Heart left ventricle (tissue), 16 donors: ENCODE data around the gene WDFY3. TPM values are rescaled to one million over a fixed set of nuclear protein-coding genes. Genes with fewer than 3 reads are reported as not detected.

Experiments used
- ATAC-seq, 4 donors: fragments of 200-7000 bp; cut with Tn5 transposase; one replicate each; pipeline ENCODE4 v1.9.1; 2020 to 2022; ENCODE audit warnings: moderate library complexity in 4 of 4, mild to moderate bottlenecking in 3 of 4, moderate number of reproducible peaks in 1 of 4
- DNase-seq, 5 donors: peaks; one replicate each; pipeline ENCODE4 v3.0.0-alpha.2; 2020
- H3K27ac ChIP-seq, 12 donors: fragments of 200-600 bp; sonication (generic) in 4 of 12; one replicate each; pipeline versions ENCODE4 v1.5.0 to v1.8.0; 2016 to 2022; ENCODE audit warnings: mild to moderate bottlenecking in 2 of 12
- H3K27me3 ChIP-seq, 9 donors: fragments of 200-600 bp; sonication (generic) in 2 of 9; one replicate each; pipeline versions ENCODE4 v1.5.1 to v1.8.0; 2016 to 2022; ENCODE audit warnings: mild to moderate bottlenecking in 3 of 9
- H3K36me3 ChIP-seq, 9 donors: fragments of 200-600 bp; sonication (generic) in 2 of 9; one replicate each; pipeline versions ENCODE4 v1.5.0 to v1.8.0; 2018 to 2022; ENCODE audit warnings: mild to moderate bottlenecking in 2 of 9
- H3K4me1 ChIP-seq, 12 donors: fragments of 200-600 bp; sonication (generic) in 4 of 12; one replicate each; pipeline versions ENCODE4 v1.5.0 to v1.8.0; 2016 to 2022; ENCODE audit warnings: mild to moderate bottlenecking in 3 of 12
- H3K4me3 ChIP-seq, 12 donors: fragments of 200-600 bp; sonication (generic) in 4 of 12; one replicate each; pipeline versions ENCODE4 v1.5.0 to v1.8.0; 2017 to 2022; ENCODE audit warnings: mild to moderate bottlenecking in 9 of 12, moderate library complexity in 4 of 12
- H3K9me3 ChIP-seq, 12 donors: fragments of 200-600 bp; sonication (generic) in 4 of 12; one replicate each; pipeline versions ENCODE4 v1.5.0 to v1.8.0; 2016 to 2022; ENCODE audit warnings: mild to moderate bottlenecking in 1 of 12
- POLR2A ChIP-seq, 2 donors: fragments of 450-650 bp; IDR thresholded peaks; one replicate each; pipeline ENCODE4 v1.6.1; 2017; ENCODE audit warnings: antibody characterized with exemption in 2 of 2, mild to moderate bottlenecking in 2 of 2, moderate library complexity in 2 of 2
- WGBS, 4 donors: extraction: QIAGEN DNeasy Blood & Tissue Kit in 2 of 4; methylation state at CpG; one replicate each; pipeline versions ENCODE4 v1.1.5 to v1.1.7; 2013 to 2018; 5-methylcytosine and 5-hydroxymethylcytosine counted together
- intact Hi-C, 10 donors: fragments of 100-400 bp; cut with DNase I; formaldehyde crosslinking; loops; one replicate each; pipeline versions ENCODE4 v1.11.1 to v1.14.2; 2022
- polyA plus RNA-seq, 2 donors: library from polyadenylated mRNA; stranded (reverse); fragments of 200-250 nt; gene quantifications; one replicate each; pipeline ENCODE4 v1.2.3, GENCODE V29; 2013
- total RNA-seq, 9 donors: library from RNA; depleted of rRNA in 2 of 9; stranded (reverse); fragments of >200 nt in 2 of 9; fragmentation: NEBNext Ultra II Directional in 3 of 9; extraction: Animal tissue kit (Norgen Biotek cat#: 25700) in 3 of 9; gene quantifications; one replicate each; pipeline versions ENCODE4 v1.1.0 to v1.2.4, GENCODE V29; 2016 to 2023
- TF ChIP-seq, protein P1 (sequence below), 12 donors: fragments of 200-600 bp; sonication (generic) in 4 of 12; IDR thresholded peaks; one replicate each; pipeline versions ENCODE4 v1.5.0 to v1.8.0; 2018 to 2022; ENCODE audit warnings: antibody characterized with exemption in 12 of 12, mild to moderate bottlenecking in 5 of 12
- donor health status: ischemic (EF 13 %, LVEDD 7.1; RV severe dilation, severe dysfunction).
- donor health status: healthy with polysubstance abuse.
- donor health status: DM: no; HTN: yes; CAD: no.
- donor health status: DM: no; HTN: no; CAD: no.
- donor health status: ischemic (EF 25% LVEDD 6.9; RV normal size, moderate dysfunction).
- donor health status: ischemic (EF 25% LVEDD 5.7; RV mildly dilated, moderate dysfunction).
- donor health status: healthy.
- donor health status: DM: yes; HTN: yes; CAD: no.
- donor health status: ischemic (EF 35%, LVEDD 5.7; RV mildly dilated, moderate dysfunction).
- donor health status: nonischemic (EF 11% LVEDD 7.7; RV severe dilation, severe dysfunction).
- donor health status: DM: yes; HTN: yes; CAD: no.
- donor health status: PGD.
- donor health status: ischemic (EF 29% LVEDD 5.4; RV normal size, mild dysfunction).
- donor health status: nonischemic (EF 23%, LVEDD 6.1; RV moderate dilation, normal function).

The WDFY3 gene
- total and polyA plus RNA-seq, 11 donors = 5.0 to 103 (median 40.4) TPM

DNA sequence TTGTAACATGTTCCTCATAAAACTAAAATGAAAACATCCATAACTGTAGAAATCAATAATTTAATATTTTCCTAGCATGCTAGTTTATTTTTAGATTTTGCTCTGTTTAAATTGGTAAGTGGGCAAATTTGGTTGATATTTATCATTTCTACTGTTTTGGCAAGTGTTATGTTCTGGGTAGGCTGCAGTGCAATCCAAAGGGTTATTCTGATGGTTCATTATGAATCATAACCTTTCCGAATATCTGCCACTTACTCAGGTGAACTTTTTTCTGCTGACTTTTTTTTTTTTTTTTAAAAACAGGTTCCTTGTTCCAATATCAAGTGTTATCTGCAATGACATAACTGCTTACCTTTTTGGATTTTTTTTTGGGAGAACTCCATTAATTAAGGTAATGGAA is 331.5 kb downstream of the WDFY3 start:
- H3K9me3 ChIP-seq = no peaks in the 10 kb centered on the region
- H3K4me1 ChIP-seq = peaks cover 0 to 3% (median 0%) of the 10 kb centered on the region in 12 donors
- ATAC-seq = no peak
- no peak for DNase-seq
- intact Hi-C loops = no loop called here
- no peak overlapping the region for H3K4me3 ChIP-seq
- H3K27ac ChIP-seq = no peak overlapping the region
- TF ChIP-seq POLR2A (IDR thresholded peaks at IDR 0.05) = no peak
- TF ChIP-seq, protein P1, sequence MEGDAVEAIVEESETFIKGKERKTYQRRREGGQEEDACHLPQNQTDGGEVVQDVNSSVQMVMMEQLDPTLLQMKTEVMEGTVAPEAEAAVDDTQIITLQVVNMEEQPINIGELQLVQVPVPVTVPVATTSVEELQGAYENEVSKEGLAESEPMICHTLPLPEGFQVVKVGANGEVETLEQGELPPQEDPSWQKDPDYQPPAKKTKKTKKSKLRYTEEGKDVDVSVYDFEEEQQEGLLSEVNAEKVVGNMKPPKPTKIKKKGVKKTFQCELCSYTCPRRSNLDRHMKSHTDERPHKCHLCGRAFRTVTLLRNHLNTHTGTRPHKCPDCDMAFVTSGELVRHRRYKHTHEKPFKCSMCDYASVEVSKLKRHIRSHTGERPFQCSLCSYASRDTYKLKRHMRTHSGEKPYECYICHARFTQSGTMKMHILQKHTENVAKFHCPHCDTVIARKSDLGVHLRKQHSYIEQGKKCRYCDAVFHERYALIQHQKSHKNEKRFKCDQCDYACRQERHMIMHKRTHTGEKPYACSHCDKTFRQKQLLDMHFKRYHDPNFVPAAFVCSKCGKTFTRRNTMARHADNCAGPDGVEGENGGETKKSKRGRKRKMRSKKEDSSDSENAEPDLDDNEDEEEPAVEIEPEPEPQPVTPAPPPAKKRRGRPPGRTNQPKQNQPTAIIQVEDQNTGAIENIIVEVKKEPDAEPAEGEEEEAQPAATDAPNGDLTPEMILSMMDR (IDR thresholded peaks at IDR 0.05) = no peak
- WGBS, 4 donors = 89 to 96% (median 91%) methylated on average over 1 of the region's 1 CpG
- H3K36me3 ChIP-seq = no peaks in the 10 kb centered on the region
- H3K27me3 ChIP-seq = no peaks in the 10 kb centered on the region

DNA sequence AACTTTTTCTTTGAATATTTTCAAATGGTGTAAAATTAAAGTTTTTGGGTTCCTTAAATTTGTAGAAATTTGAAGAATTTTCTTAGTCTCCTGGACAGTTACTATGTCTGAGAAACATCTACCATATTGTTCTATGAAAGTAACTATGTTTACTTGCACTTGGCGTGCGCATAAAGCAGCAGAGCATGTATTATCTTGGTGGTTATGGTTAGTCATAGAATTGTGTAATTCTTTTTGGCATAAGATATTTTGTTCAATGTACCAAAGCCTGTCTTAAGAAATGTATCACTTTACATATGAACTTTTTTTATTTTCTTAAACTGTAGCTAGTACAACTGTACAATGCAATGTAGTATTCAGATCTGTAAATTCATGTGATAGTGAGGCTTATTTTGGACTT is 334.4 kb downstream of the WDFY3 start:
- Histone ChIP-seq H3K36me3 (no peaks in the 10 kb centered on the region), H3K27ac (no peak overlapping the region), H3K4me1 (no peaks in the 10 kb centered on the region), H3K27me3 (no peaks in the 10 kb centered on the region), H3K4me3 (no peak overlapping the region), H3K9me3 (no peaks in the 10 kb centered on the region)
- intact Hi-C loops = no loop called here
- TF ChIP-seq POLR2A (IDR thresholded peaks at IDR 0.05) = no peak
- TF ChIP-seq, protein P1 (IDR thresholded peaks at IDR 0.05) = no peak
- 92 to 98% (median 95%) methylated on average over 2 of the region's 2 CpGs for WGBS, 4 donors
- DNase-seq (no peak), ATAC-seq (no peak)

DNA sequence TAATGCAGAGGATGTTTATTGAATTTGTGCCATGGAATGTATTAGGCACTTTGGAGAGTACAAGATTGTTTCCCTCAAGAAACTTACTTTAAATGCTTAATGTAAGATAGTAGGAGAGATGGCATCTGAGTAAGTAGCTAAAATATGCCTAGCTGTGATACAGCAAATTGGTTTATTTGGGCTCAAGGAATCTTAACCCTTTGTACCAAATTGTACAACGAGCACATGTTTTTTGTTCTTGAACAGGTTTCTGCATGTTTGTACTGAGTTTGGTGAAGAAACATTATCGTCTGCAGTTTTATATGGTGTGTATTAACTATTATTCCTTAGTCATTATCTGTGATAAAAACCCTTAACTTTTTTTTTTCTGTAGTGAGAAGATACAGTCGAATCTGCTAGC is 334.9 kb downstream of the WDFY3 start:
- Histone ChIP-seq H3K27me3 (no peaks in the 10 kb centered on the region), H3K27ac (no peak overlapping the region), H3K4me3 (no peak overlapping the region), H3K36me3 (no peaks in the 10 kb centered on the region), H3K4me1 (no peaks in the 10 kb centered on the region), H3K9me3 (no peaks in the 10 kb centered on the region)
- ATAC-seq = no peak
- 73 to 83% (median 78%) methylated on average over 3 of the region's 3 CpGs for WGBS, 4 donors
- intact Hi-C loops = no loop called here
- DNase-seq = no peak
- TF ChIP-seq, protein P1 (IDR thresholded peaks at IDR 0.05) = no peak
- TF ChIP-seq POLR2A (IDR thresholded peaks at IDR 0.05) = no peak

DNA sequence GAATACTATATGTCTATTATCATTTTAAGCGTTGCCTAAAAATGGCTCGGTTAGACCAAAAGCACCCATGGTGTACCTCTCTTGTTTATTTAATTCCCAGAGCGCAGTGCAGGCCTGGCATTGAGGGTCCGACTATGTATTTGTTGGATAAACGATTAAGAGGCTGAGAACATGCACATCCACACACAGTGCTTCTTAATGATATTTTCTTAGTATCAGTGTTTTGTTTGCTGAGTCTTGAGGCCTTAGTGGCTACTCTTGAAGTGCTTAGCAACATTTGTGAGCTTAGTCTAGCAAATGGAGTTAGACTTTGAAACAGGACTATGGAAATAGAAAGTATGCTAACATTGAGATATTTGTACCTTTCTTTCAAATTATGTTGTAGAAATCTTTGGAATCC is 339.8 kb downstream of the WDFY3 start:
- WGBS, 4 donors = 94 to 98% (median 95%) methylated on average over 5 of the region's 5 CpGs
- H3K27ac ChIP-seq = no peak overlapping the region
- H3K27me3 ChIP-seq = no peaks in the 10 kb centered on the region
- intact Hi-C loops = no loop called here
- H3K4me3 ChIP-seq = no peak overlapping the region
- ATAC-seq (no peak), DNase-seq (no peak)
- TF ChIP-seq, protein P1 (IDR thresholded peaks at IDR 0.05) = no peak
- TF ChIP-seq POLR2A (IDR thresholded peaks at IDR 0.05) = no peak
- H3K9me3 ChIP-seq = no peaks in the 10 kb centered on the region
- H3K4me1 ChIP-seq = no peaks in the 10 kb centered on the region
- no peaks in the 10 kb centered on the region for H3K36me3 ChIP-seq
